RWPE1 (cell line): ENCODE measurements around the gene PER3.
A peak's percentile ranks its signal among the peaks of the same experiment; 100 is the strongest.

Experiments used
- CTCF ChIA-PET: fragments of 350-600 bp; sonication (Branson Sonifier 250); formaldehyde crosslinking; extraction: SDS; loops from one replicate; lab custom pipeline; 2021; lab: Yijun Ruan, JAX
- POLR2A ChIA-PET: fragments of 400-600 bp; formaldehyde crosslinking; extraction: SDS; loops from one replicate; lab custom pipeline; 2020; ENCODE audit warnings: antibody characterized with exemption; ENCODE audit not compliant: low non-redundant PET; lab: Yijun Ruan, JAX
- DNase-seq: peaks from one replicate; pipeline ENCODE4 v3.0.0; 2012; ENCODE audit warnings: low spot score
- H3K27ac ChIP-seq: fragments of 450-650 bp; 2 replicates; pipeline ENCODE4 v1.5.1; 2017
- TF ChIP-seq, protein P1 (sequence below): fragments of 450-650 bp; conservative IDR thresholded peaks from 2 replicates; pipeline ENCODE4 v1.5.1; 2017; ENCODE audit warnings: low read depth, mild to moderate bottlenecking

The PER3 gene

DNA sequence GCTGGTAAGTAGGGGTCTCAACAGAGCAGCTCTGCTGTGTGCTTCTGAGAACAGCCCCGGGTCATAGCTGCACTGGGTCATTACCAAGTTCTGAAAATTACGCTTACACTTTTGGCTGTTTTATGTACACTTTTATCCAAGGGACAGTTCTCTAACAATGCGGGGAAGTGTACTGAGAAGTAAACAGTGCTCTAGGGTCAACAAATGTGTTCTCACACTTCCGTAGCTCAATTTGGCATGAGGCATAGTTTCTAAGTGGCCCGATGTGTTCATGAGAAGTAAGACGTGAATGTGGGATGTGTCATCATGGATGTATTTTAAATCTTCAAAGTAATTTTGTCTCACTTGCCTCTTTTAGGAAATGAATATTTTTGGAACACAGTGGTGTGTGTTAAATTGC is 23.8 kb upstream of the PER3 start:
- TF ChIP-seq, protein P1, sequence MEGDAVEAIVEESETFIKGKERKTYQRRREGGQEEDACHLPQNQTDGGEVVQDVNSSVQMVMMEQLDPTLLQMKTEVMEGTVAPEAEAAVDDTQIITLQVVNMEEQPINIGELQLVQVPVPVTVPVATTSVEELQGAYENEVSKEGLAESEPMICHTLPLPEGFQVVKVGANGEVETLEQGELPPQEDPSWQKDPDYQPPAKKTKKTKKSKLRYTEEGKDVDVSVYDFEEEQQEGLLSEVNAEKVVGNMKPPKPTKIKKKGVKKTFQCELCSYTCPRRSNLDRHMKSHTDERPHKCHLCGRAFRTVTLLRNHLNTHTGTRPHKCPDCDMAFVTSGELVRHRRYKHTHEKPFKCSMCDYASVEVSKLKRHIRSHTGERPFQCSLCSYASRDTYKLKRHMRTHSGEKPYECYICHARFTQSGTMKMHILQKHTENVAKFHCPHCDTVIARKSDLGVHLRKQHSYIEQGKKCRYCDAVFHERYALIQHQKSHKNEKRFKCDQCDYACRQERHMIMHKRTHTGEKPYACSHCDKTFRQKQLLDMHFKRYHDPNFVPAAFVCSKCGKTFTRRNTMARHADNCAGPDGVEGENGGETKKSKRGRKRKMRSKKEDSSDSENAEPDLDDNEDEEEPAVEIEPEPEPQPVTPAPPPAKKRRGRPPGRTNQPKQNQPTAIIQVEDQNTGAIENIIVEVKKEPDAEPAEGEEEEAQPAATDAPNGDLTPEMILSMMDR: no peak
- no peak for DNase-seq
- H3K27ac ChIP-seq: no peak overlapping the region
- ChIA-PET CTCF (interaction anchor here (1.3 kb wide), 1 partner anchor 91 kb away, joined by 3 read pairs; no protein-coding TSS in a partner anchor), POLR2A (no interaction called here)

DNA sequence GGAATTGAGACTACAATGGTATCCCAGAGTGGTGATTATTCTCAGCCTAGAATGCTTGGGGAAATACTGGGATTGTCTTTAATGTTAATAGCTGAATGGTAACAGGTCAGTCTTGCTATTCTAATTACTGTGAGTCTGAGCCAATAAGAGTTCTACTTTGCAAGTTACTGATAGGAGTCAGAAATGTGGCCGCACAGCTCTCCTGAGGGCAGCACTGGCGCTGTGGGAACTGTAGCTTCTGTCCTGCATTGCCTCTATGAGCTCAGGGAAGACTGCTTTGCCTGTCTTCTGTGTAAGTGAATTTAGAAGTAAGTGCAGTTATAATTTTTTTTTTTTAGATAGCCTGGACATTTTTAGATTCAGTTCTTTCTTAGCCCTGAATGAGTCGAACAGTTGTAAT is 23.0 kb upstream of the PER3 start:
- no peak overlapping the region for H3K27ac ChIP-seq
- TF ChIP-seq, protein P1: no peak
- POLR2A ChIA-PET: no interaction called here
- CTCF ChIA-PET: interaction anchor here (0.6 to 1.3 kb wide), 5 partner anchors 8 to 1920 kb away, joined by 3 read pairs; no protein-coding TSS in a partner anchor
- DNase-seq: no peak

DNA sequence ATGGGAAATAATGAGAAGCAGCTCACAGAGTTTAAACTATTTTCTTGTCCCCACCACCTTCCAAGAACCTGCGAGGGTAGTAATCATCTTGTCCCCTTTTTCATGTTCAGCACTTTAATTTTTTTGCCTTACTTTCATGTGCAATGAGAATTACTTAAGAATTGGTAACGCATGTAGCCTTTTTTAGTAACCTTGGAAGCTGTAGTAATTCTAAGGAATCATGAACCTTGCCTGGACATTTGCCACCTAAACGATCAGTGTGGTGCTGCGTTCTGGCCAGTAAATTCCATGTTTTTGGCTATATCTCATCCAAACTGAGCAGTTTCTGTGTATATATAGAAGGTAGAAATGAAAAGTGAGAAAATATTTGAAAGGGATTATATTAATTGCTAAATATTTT is 16.9 kb upstream of the PER3 start:
- DNase-seq: no peak
- POLR2A ChIA-PET: no interaction called here
- no peak overlapping the region for H3K27ac ChIP-seq
- CTCF ChIA-PET: interaction anchor here (3.1 kb wide), 1 partner anchor 99 kb away, joined by 26 read pairs; no protein-coding TSS in a partner anchor
- TF ChIP-seq, protein P1: no peak

DNA sequence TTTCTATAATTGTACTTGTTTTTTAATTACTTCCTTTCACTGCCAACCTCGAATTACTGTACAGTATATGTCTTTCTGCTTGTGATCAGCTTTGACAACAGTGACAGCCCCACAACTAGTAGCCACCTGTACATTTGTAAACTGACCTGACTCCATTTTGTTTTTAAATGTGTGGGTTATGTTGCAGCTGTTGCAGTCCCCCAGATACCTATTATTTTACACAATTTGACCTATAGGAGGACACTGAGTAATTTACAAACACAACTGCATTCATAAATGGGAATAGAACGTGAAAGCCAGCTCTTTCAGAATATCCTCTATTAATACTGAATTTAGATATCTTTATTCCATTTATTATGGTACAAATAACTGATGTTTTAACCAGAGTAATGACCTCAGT is 15.5 kb upstream of the PER3 start:
- CTCF ChIA-PET: interaction anchor here (3.1 kb wide), 1 partner anchor 100 kb away, joined by 26 read pairs; no protein-coding TSS in a partner anchor
- TF ChIP-seq, protein P1: no peak
- H3K27ac ChIP-seq: no peak overlapping the region
- DNase-seq: no peak
- POLR2A ChIA-PET: no interaction called here

DNA sequence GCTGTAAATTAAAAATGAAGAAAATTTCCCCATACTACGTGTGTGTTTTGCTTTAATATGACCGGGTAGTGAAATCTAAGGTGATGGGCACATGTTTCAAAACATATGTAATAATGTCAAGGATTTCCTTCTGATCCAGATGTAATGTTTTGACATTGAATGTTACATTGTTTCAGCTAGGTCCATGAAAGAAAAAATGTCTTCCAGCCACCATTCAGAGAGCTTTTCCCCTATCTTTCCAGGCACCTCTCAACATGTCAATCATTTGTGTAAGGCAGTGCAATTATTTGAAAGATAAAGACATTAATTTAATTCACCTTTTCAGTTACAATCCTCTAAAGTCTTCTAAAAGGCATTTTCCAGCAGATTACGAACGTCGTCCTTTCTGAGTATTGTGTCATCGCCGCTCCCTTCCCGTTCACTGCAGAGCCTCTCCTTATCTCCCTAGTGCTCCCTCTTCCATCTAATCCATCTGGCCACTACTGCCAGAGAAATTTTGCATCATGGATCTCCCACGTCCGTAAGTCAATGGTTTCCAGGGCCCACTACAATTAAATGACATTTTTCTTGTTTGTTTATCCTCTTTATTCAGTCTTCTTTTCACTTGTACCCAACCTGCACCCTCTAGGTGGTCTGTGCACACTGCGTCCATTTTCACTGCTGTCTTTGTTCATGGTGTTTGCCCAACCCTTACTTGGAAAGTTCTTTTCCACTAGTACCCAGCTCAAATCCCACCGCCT is 14.2 kb upstream of the PER3 start:
- CTCF ChIA-PET: interaction anchor here (0.6 to 3.1 kb wide), 2 partner anchors 101 to 1803 kb away, joined by 3 to 26 read pairs; no protein-coding TSS in a partner anchor
- TF ChIP-seq, protein P1: no peak
- no peak overlapping the region for H3K27ac ChIP-seq
- no peak for DNase-seq
- POLR2A ChIA-PET: no interaction called here

DNA sequence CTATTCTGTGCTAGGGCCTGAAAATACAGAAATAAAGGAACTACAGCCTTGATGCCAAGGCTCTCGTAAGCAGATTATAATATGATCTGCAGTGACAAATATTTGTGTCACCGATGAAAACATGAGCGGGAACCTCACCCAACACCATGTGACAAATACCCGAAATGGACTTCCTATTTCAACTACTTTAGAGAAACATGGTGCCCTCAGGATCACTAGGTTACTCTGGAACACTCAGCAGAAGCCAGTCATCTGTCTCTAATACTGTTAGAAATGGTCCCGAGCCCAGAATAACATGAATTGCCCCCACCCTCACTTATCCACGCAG is 13.5 kb upstream of the PER3 start:
- DNase-seq: peak; percentile 25
- ChIA-PET CTCF (no interaction called here), POLR2A (no interaction called here)
- TF ChIP-seq, protein P1: no peak
- H3K27ac ChIP-seq: peak overlapping the region; percentile 89
